ENCODE measurements around the gene P2RY2. TPM values are rescaled to one million over a fixed set of nuclear protein-coding genes. Genes with fewer than 3 reads are reported as not detected.

The P2RY2 gene
- total and polyA plus RNA-seq, 2 donors (not counting 1 experiment from before 2014, with no cell fraction given): 0.12 to 0.37 TPM

GRCh38 chr11:73237471-73238290 is 19.6 kb downstream of the P2RY2 start:
- H3K4me3 Mint-ChIP-seq: no peak overlapping the region
- Histone ChIP-seq H2AFZ (ENCODE audit: insufficient read depth, low read depth, low read length, poor library complexity, severe bottlenecking) (no peak overlapping the region), H3K27ac (ENCODE audit: low read length in 2 of 2) (no peak overlapping the region), H3K36me3 (replicated peaks in 1 of 2; ENCODE audit: control extremely low read depth in 1 of 2, control insufficient read depth in 1 of 2, extremely low read depth in 1 of 2, insufficient read depth in 2 of 2, low read length in 1 of 2) (no peaks in the 10 kb centered on the region), H3K4me1 (ENCODE audit: control insufficient read depth in 2 of 2, insufficient read depth in 2 of 2, low read length in 2 of 2) (peaks cover 3 to 5% of the 10 kb centered on the region in 2 donors), H3K9ac (ENCODE audit: low read length) (no peak overlapping the region), H3K9me3 (ENCODE audit: control extremely low read depth in 1 of 3, control insufficient read depth in 2 of 3, insufficient read depth in 1 of 3, low read length in 2 of 3) (no peaks in the 10 kb centered on the region), H3K79me2 (ENCODE audit: control insufficient read depth, insufficient read depth, low read length) (no peaks in the 10 kb centered on the region), H3K4me2 (replicated peaks; ENCODE audit: low read depth, low read length, poor library complexity, severe bottlenecking) (no peak overlapping the region), H4K20me1 (ENCODE audit: control insufficient read depth, insufficient read depth, low read length, poor library complexity, severe bottlenecking) (no peaks in the 10 kb centered on the region), H3K4me3 (ENCODE audit: control extremely low read depth in 1 of 5, extremely low read depth in 1 of 5, insufficient read depth in 1 of 5, low read depth in 2 of 5, low read length in 4 of 5) (no peak overlapping the region), H3K27me3 (replicated peaks in 1 of 4; ENCODE audit: control extremely low read depth in 1 of 4, control insufficient read depth in 3 of 4, insufficient read depth in 4 of 4, low read length in 3 of 4) (no peaks in the 10 kb centered on the region)
- ChIA-PET POLR2A (interaction anchor here (0.6 kb wide), 1 partner anchor 323 kb away, joined by 6 read pairs; no protein-coding TSS in a partner anchor), CTCF (interaction anchor here (0.5 to 14.1 kb wide), 16 partner anchors 8 to 464 kb away, joined by 3 to 281 read pairs (median 4); no protein-coding TSS in a partner anchor)
- intact Hi-C loops (cut with micrococcal nuclease): loop anchor here (1.0 kb wide), 1 partner anchor 52 kb away; no protein-coding TSS in a partner anchor
- H3K27me3 Mint-ChIP-seq: peaks cover 3% of the 10 kb centered on the region
- H3K4me1 Mint-ChIP-seq: peaks cover 4% of the 10 kb centered on the region
- no peaks in the 10 kb centered on the region for H3K9me3 Mint-ChIP-seq (ENCODE audit: insufficient read depth)
- ATAC-seq (ENCODE audit: low read depth) (no peak), DNase-seq (no peak)
- TF ChIP-seq EZH2 (IDR thresholded peaks at IDR 0.05; ENCODE audit: borderline replicate concordance, insufficient read depth, low read depth, low read length, poor library complexity, severe bottlenecking) (no peak), CTCF (IDR thresholded peaks at IDR 0.05) (no peak)
- no peak overlapping the region for H3K27ac Mint-ChIP-seq
- WGBS (ENCODE audit: insufficient coverage): 80% methylated on average over 9 of the region's 10 CpGs

- DNase-seq: no peak
- H3K27me3 ChIP-seq (replicated peaks in 1 of 4; ENCODE audit: control extremely low read depth in 1 of 4, control insufficient read depth in 3 of 4, insufficient read depth in 4 of 4, low read length in 3 of 4): no peaks in the 10 kb centered on the region
- no peak overlapping the region for H3K4me3 ChIP-seq (ENCODE audit: control extremely low read depth in 1 of 5, extremely low read depth in 1 of 5, insufficient read depth in 1 of 5, low read depth in 2 of 5, low read length in 4 of 5)
- no peaks in the 10 kb centered on the region for H4K20me1 ChIP-seq (ENCODE audit: control insufficient read depth, insufficient read depth, low read length, poor library complexity, severe bottlenecking)
- intact Hi-C loops (cut with micrococcal nuclease): no loop called here
- H3K27me3 Mint-ChIP-seq: peaks cover 3% of the 10 kb centered on the region
- H3K27ac ChIP-seq (ENCODE audit: low read length in 2 of 2): no peak overlapping the region
- H3K79me2 ChIP-seq (ENCODE audit: control insufficient read depth, insufficient read depth, low read length): no peaks in the 10 kb centered on the region
- TF ChIP-seq EZH2 (IDR thresholded peaks at IDR 0.05; ENCODE audit: borderline replicate concordance, insufficient read depth, low read depth, low read length, poor library complexity, severe bottlenecking) (no peak), CTCF (IDR thresholded peaks at IDR 0.05) (no peak)
- CTCF ChIA-PET: interaction anchor here (14.1 kb wide), 1 partner anchor 53 kb away, joined by 281 read pairs; no protein-coding TSS in a partner anchor
- H2AFZ ChIP-seq (ENCODE audit: insufficient read depth, low read depth, low read length, poor library complexity, severe bottlenecking): no peak overlapping the region
- POLR2A ChIA-PET: interaction anchor here (0.6 kb wide), 1 partner anchor 359 kb away, joined by 3 read pairs; no protein-coding TSS in a partner anchor
- no peak overlapping the region for H3K4me2 ChIP-seq (replicated peaks; ENCODE audit: low read depth, low read length, poor library complexity, severe bottlenecking)
- 99% methylated on average over 6 of the region's 6 CpGs for WGBS (ENCODE audit: insufficient coverage)
- no peaks in the 10 kb centered on the region for H3K9me3 Mint-ChIP-seq (ENCODE audit: insufficient read depth)
- peaks cover 4 to 7% of the 10 kb centered on the region in 2 donors for H3K4me1 ChIP-seq (ENCODE audit: control insufficient read depth in 2 of 2, insufficient read depth in 2 of 2, low read length in 2 of 2)
- H3K4me3 Mint-ChIP-seq: no peak overlapping the region
- H3K4me1 Mint-ChIP-seq: peaks cover 6% of the 10 kb centered on the region
- H3K27ac Mint-ChIP-seq: no peak overlapping the region
- no peaks in the 10 kb centered on the region for H3K9me3 ChIP-seq (ENCODE audit: control extremely low read depth in 1 of 3, control insufficient read depth in 2 of 3, insufficient read depth in 1 of 3, low read length in 2 of 3)
- no peaks in the 10 kb centered on the region for H3K36me3 ChIP-seq (replicated peaks in 1 of 2; ENCODE audit: control extremely low read depth in 1 of 2, control insufficient read depth in 1 of 2, extremely low read depth in 1 of 2, insufficient read depth in 2 of 2, low read length in 1 of 2)
- no peak overlapping the region for H3K9ac ChIP-seq (ENCODE audit: low read length)
- no peak for ATAC-seq (ENCODE audit: low read depth)
These were observed 21.0 kb downstream of the P2RY2 start for GRCh38 chr11:73239111-73239521.

All from B cell (primary cell).